Gastrocnemius medialis (tissue), 4 donors: ENCODE data around the gene KRT17.

Source experiments
- CTCF ChIP-seq, 5 experiments: fragments of 450-650 bp in 3 of 5; fragments of 200-600 bp in 2 of 5; sonication (generic) in 2 of 5; IDR thresholded peaks in 4 of 5; conservative IDR thresholded peaks in 1 of 5; 1 replicate in 4 of 5; 2 replicates in 1 of 5; pipeline ENCODE4 v1.5.1; 2016 to 2019; ENCODE audit warnings: antibody characterized with exemption in 5 of 5, mild to moderate bottlenecking in 3 of 5, moderate library complexity in 3 of 5
- POLR2A ChIP-seq, 2 donors: fragments of 450-650 bp; IDR thresholded peaks; one replicate each; pipeline ENCODE4 v1.6.1; 2017; ENCODE audit warnings: antibody characterized with exemption in 2 of 2, mild to moderate bottlenecking in 2 of 2, moderate library complexity in 2 of 2

DNA sequence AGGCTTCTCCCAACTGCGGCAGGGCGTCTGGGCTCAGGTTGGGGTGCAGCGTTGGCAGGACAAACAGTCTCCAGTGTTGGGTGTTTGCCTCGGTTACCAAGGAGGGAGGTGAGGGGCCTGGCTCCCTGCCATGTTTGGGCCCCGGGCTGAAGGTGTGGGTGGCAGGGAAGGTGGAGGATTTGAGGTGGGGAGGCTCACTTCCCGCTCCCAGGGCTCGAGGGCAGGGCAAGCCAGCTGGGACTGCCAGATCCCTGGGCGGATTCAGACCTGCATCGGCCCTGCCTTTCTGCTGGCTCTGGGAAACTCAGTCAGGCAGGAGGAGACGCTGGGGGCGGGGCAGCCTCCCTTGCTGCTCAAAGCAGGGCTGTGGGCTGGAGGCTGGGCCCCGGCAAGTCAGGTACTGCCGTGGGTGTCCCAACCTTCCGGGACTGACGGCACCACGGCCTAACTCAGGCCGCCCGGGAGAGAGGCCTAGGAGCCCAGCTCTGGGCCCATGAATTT, 31.3 kb upstream of the KRT17 start:
- no peak for TF ChIP-seq CTCF (IDR thresholded peaks at IDR 0.05 in 4 of 5, conservative IDR thresholded peaks at IDR 0.05 in 1 of 5)
- no peak for TF ChIP-seq POLR2A (IDR thresholded peaks at IDR 0.05)
